ENCODE measurements around the gene ADCY7. TPM values are rescaled to one million over a fixed set of nuclear protein-coding genes. Genes with fewer than 3 reads are reported as not detected.
A peak's percentile ranks its signal among the peaks of the same experiment; 100 is the strongest.
"Not testable (repeated sequence)": the region's sequence is repeated elsewhere in the genome, so short reads cannot be mapped to it uniquely, and the experiment has no call there.

ADCY7 gene
- total RNA-seq, 1 donor from 2014 or later, result 128 TPM

- H3K27ac Mint-ChIP-seq, result no peak overlapping the region
- TF ChIP-seq CTCF (IDR thresholded peaks at IDR 0.05), result no peak
- ATAC-seq (ENCODE audit: low read depth) (no peak), DNase-seq (no peak)
- intact Hi-C loops (cut with micrococcal nuclease), result no loop called here
- CTCF ChIA-PET, result no interaction called here
- H3K27me3 Mint-ChIP-seq, result peaks cover 3% of the 10 kb centered on the region
- H3K4me1 Mint-ChIP-seq, result no peaks in the 10 kb centered on the region
- H3K4me3 Mint-ChIP-seq, result no peak overlapping the region
- no peaks in the 10 kb centered on the region for H3K36me3 Mint-ChIP-seq (ENCODE audit: low read depth)
- no peaks in the 10 kb centered on the region for H3K9me3 Mint-ChIP-seq
- POLR2A ChIA-PET, result no interaction called here
Observed at GRCh38 chr16:50238868-50239301, 27.5 kb upstream of the ADCY7 start.

- H3K4me1 Mint-ChIP-seq; intact Hi-C loops (cut with micrococcal nuclease); POLR2A ChIA-PET; H3K4me3 Mint-ChIP-seq; H3K27ac Mint-ChIP-seq; ATAC-seq (ENCODE audit: low read depth); DNase-seq; H3K36me3 Mint-ChIP-seq (ENCODE audit: low read depth); H3K9me3 Mint-ChIP-seq; H3K27me3 Mint-ChIP-seq: not testable (repeated sequence)
- CTCF ChIA-PET, result interaction anchor here (3.8 kb wide), 1 partner anchor 112 kb away, joined by 28 read pairs; no protein-coding TSS in a partner anchor
Observed at GRCh38 chr16:50243024-50243423, 23.3 kb upstream of the ADCY7 start.

GRCh38 chr16:50244140-50244503 lies 22.2 kb upstream of the ADCY7 start:
- CTCF ChIA-PET, result interaction anchor here (3.8 kb wide), 1 partner anchor 111 kb away, joined by 28 read pairs; no protein-coding TSS in a partner anchor
- peaks cover 5% of the 10 kb centered on the region for H3K4me1 Mint-ChIP-seq
- no peak for DNase-seq
- ATAC-seq (ENCODE audit: low read depth), result no peak
- H3K4me3 Mint-ChIP-seq, result no peak overlapping the region
- intact Hi-C loops (cut with micrococcal nuclease), result loop anchor here (2.0 kb wide), 1 partner anchor 13 kb away; no protein-coding TSS in a partner anchor
- H3K27ac Mint-ChIP-seq, result no peak overlapping the region
- H3K36me3 Mint-ChIP-seq (ENCODE audit: low read depth), result no peaks in the 10 kb centered on the region
- POLR2A ChIA-PET, result interaction anchor here (2.7 kb wide), 1 partner anchor 31 kb away, joined by 18 read pairs; no protein-coding TSS in a partner anchor
- H3K9me3 Mint-ChIP-seq, result no peaks in the 10 kb centered on the region
- no peak for TF ChIP-seq CTCF (IDR thresholded peaks at IDR 0.05)
- H3K27me3 Mint-ChIP-seq, result peaks cover 3% of the 10 kb centered on the region

- H3K27me3 Mint-ChIP-seq, result peaks cover 3% of the 10 kb centered on the region
- TF ChIP-seq CTCF (IDR thresholded peaks at IDR 0.05), result no peak
- no peak for ATAC-seq (ENCODE audit: low read depth)
- no peak for DNase-seq
- peaks cover 5% of the 10 kb centered on the region for H3K4me1 Mint-ChIP-seq
- ChIA-PET CTCF (interaction anchor here (1.0 to 3.8 kb wide), 6 partner anchors 30 to 110 kb away, joined by 3 to 28 read pairs (median 6); no protein-coding TSS in a partner anchor), POLR2A (interaction anchor here (0.6 to 2.7 kb wide), 6 partner anchors 28 to 178 kb away, joined by 3 to 18 read pairs (median 3); partner anchors contain the start of gene HEATR3)
- H3K27ac Mint-ChIP-seq, result no peak overlapping the region
- no peaks in the 10 kb centered on the region for H3K36me3 Mint-ChIP-seq (ENCODE audit: low read depth)
- H3K9me3 Mint-ChIP-seq, result no peaks in the 10 kb centered on the region
- peak overlapping the region; percentile 77 for H3K4me3 Mint-ChIP-seq
- intact Hi-C loops (cut with micrococcal nuclease), result loop anchor here (2.0 kb wide), 1 partner anchor 14 kb away; no protein-coding TSS in a partner anchor
Observed at GRCh38 chr16:50244504-50245416, 21.6 kb upstream of the ADCY7 start.

- Mint-ChIP-seq H3K27ac (no peak overlapping the region), H3K36me3 (ENCODE audit: low read depth) (no peaks in the 10 kb centered on the region), H3K4me1 (peaks cover 5% of the 10 kb centered on the region), H3K9me3 (no peaks in the 10 kb centered on the region), H3K4me3 (peak overlapping the region; percentile 77), H3K27me3 (peaks cover 3% of the 10 kb centered on the region)
- POLR2A ChIA-PET, result interaction anchor here (0.6 to 2.7 kb wide), 6 partner anchors 28 to 179 kb away, joined by 3 to 18 read pairs (median 3); partner anchors contain the start of gene HEATR3
- peak; percentile 89 for ATAC-seq (ENCODE audit: low read depth)
- no peak for TF ChIP-seq CTCF (IDR thresholded peaks at IDR 0.05)
- DNase-seq, result peak; percentile 65
- CTCF ChIA-PET, result interaction anchor here (1.0 to 3.8 kb wide), 6 partner anchors 29 to 109 kb away, joined by 3 to 28 read pairs (median 6); no protein-coding TSS in a partner anchor
- intact Hi-C loops (cut with micrococcal nuclease), result loop anchor here (1.0 to 2.0 kb wide), 6 partner anchors 15 to 124 kb away; partner anchors contain the start of gene ADCY7
Observed at GRCh38 chr16:50245417-50246298, 20.7 kb upstream of the ADCY7 start.

Measured in activated B cell treated with CpG ODN at 0.5 μM for 24 hours (primary cell).